PC-9 (cell line): ENCODE measurements around the gene SSC5D. TPM values are rescaled to one million over a fixed set of nuclear protein-coding genes. Genes with fewer than 3 reads are reported as not detected.

Experiments used
- BruUV-seq: library from RNA; stranded (reverse); fragments of 400-500 nt; replicated peaks from 2 replicates; lab custom pipeline; 2021; lab: Mats Ljungman, UMichigan
- CTCF ChIA-PET: fragments of 300-600 bp; sonication (Branson Sonifier 250); formaldehyde crosslinking; loops from one replicate; lab custom pipeline; 2022; ENCODE audit warnings: antibody characterized with exemption; lab: Charles Lee
- POLR2A ChIA-PET: fragments of 300-600 bp; sonication (Branson Sonifier 250); formaldehyde crosslinking; loops from one replicate; lab custom pipeline; 2022; ENCODE audit warnings: antibody characterized with exemption; ENCODE audit not compliant: unreplicated experiment; lab: Charles Lee
- DNase-seq, 2 experiments: peaks; one replicate each; pipeline versions ENCODE4 v3.0.0 to v3.0.0-alpha.2; 2015 to 2022; ENCODE audit warnings: mixed read lengths in 1 of 2
- H2AFZ ChIP-seq: fragments of 200-600 bp; sonication (generic); 2 replicates; pipeline ENCODE4 v1.8.1; 2017; ENCODE audit warnings: antibody characterized with exemption
- H3F3A ChIP-seq: fragments of 200-600 bp; sonication (generic); 2 replicates; pipeline ENCODE4 v1.8.1; 2017; ENCODE audit warnings: antibody characterized with exemption, mild to moderate bottlenecking, low read depth; ENCODE audit not compliant: insufficient read depth
- H3K27ac ChIP-seq: fragments of 200-600 bp; sonication (generic); 2 replicates; pipeline ENCODE4 v1.6.1; 2016; ENCODE audit warnings: mixed run types
- H3K27me3 ChIP-seq: fragments of 200-600 bp; sonication (generic); 2 replicates; pipeline ENCODE4 v1.6.1; 2016; ENCODE audit warnings: low read depth, mixed run types; ENCODE audit not compliant: insufficient read depth
- H3K36me3 ChIP-seq: fragments of 200-600 bp; sonication (generic); 2 replicates; pipeline ENCODE4 v1.6.1; 2016; ENCODE audit warnings: low read depth, mixed run types
- H3K4me1 ChIP-seq: fragments of 200-600 bp; sonication (generic); replicated peaks from 2 replicates; pipeline ENCODE4 v1.6.1; 2016; ENCODE audit warnings: mixed run types; ENCODE audit not compliant: insufficient read depth
- H3K4me2 ChIP-seq: fragments of 200-600 bp; sonication (generic); 2 replicates; pipeline ENCODE4 v1.6.1; 2017; ENCODE audit warnings: mixed run types
- H3K4me3 ChIP-seq: fragments of 200-600 bp; sonication (generic); 2 replicates; pipeline ENCODE4 v1.6.1; 2016; ENCODE audit warnings: mixed run types
- H3K79me2 ChIP-seq: fragments of 200-600 bp; sonication (generic); 2 replicates; pipeline ENCODE4 v1.6.1; 2017; ENCODE audit warnings: low read depth, mixed run types
- H3K9me2 ChIP-seq: fragments of 200-600 bp; sonication (generic); 2 replicates; pipeline ENCODE4 v1.8.1; 2017; ENCODE audit warnings: mild to moderate bottlenecking; ENCODE audit not compliant: insufficient read depth
- H3K9me3 ChIP-seq: fragments of 200-600 bp; sonication (generic); 2 replicates; pipeline ENCODE4 v1.8.1; 2016; ENCODE audit warnings: low read depth; ENCODE audit not compliant: insufficient read depth
- H4K20me1 ChIP-seq: fragments of 200-600 bp; sonication (generic); 2 replicates; pipeline ENCODE4 v1.8.1; 2017; ENCODE audit not compliant: insufficient read depth
- CTCF ChIP-seq: fragments of 200-600 bp; sonication (generic); conservative IDR thresholded peaks from 2 replicates; pipeline ENCODE4 v1.6.1; 2017; ENCODE audit warnings: mixed run types, antibody characterized with exemption, mild to moderate bottlenecking, moderate library complexity
- EZH2 ChIP-seq: fragments of 200-600 bp; sonication (generic); IDR thresholded peaks from 2 replicates; pipeline ENCODE4 v1.8.0; 2017; ENCODE audit warnings: antibody characterized with exemption, low read depth
- intact Hi-C: fragments of 100-400 bp; cut with micrococcal nuclease; formaldehyde crosslinking; loops from one replicate; pipeline ENCODE4 v1.10.0; 2022; ENCODE audit not compliant: unreplicated experiment
- total RNA-seq: library from RNA; stranded (reverse); gene quantifications from 2 replicates; pipeline ENCODE4 v1.2.3, GENCODE V29; 2021

Gene SSC5D
- total RNA-seq, 1 experiment from 2014 or later = 3.9 TPM

GRCh38 chr19:55543567-55543966 lies 55.3 kb downstream of the SSC5D start:
- DNase-seq = no peak
- CTCF ChIA-PET = interaction anchor here (0.6 kb wide), 1 partner anchor 17 kb away, joined by 7 read pairs; no protein-coding TSS in a partner anchor
- peaks cover 52% of the 10 kb centered on the region for H3K4me1 ChIP-seq
- intact Hi-C loops = no loop called here
- peak overlapping the region; percentile 77; the same call in 1 of the 2 replicates for H3K4me2 ChIP-seq
- BruUV-seq = no TSS peak
- H3K27ac ChIP-seq = no peak overlapping the region
- POLR2A ChIA-PET = no interaction called here
- no peaks in the 10 kb centered on the region for H4K20me1 ChIP-seq
- H2AFZ ChIP-seq = no peak overlapping the region
- no peaks in the 10 kb centered on the region for H3K36me3 ChIP-seq
- no peak overlapping the region for H3K4me3 ChIP-seq
- no peaks in the 10 kb centered on the region for H3K27me3 ChIP-seq
- no peaks in the 10 kb centered on the region for H3K9me2 ChIP-seq
- H3K79me2 ChIP-seq = peaks cover 7% of the 10 kb centered on the region; the same call in 1 of the 2 replicates
- TF ChIP-seq CTCF = no peak
- TF ChIP-seq EZH2 = no peak
- no peaks in the 10 kb centered on the region for H3K9me3 ChIP-seq
- peaks cover 54% of the 10 kb centered on the region for H3F3A ChIP-seq

GRCh38 chr19:55544014-55544413 lies 55.8 kb downstream of the SSC5D start:
- intact Hi-C loops = no loop called here
- peak overlapping the region; percentile 77 for H3K4me2 ChIP-seq
- TF ChIP-seq EZH2 = no peak
- TF ChIP-seq CTCF = no peak
- H4K20me1 ChIP-seq = no peaks in the 10 kb centered on the region
- CTCF ChIA-PET = interaction anchor here (0.6 to 0.7 kb wide), 2 partner anchors 18 to 55 kb away, joined by 3 to 7 read pairs; partner anchors contain the start of gene FIZ1
- peaks cover 7% of the 10 kb centered on the region; the same call in 1 of the 2 replicates for H3K79me2 ChIP-seq
- H3K36me3 ChIP-seq = no peaks in the 10 kb centered on the region
- H3K4me1 ChIP-seq = peaks cover 56% of the 10 kb centered on the region
- no peak overlapping the region; the same call in 1 of the 2 replicates for H3K4me3 ChIP-seq
- BruUV-seq = TSS peak; percentile 4
- H2AFZ ChIP-seq = no peak overlapping the region
- POLR2A ChIA-PET = no interaction called here
- no peak overlapping the region for H3K27ac ChIP-seq
- no peak for DNase-seq
- peaks cover 56% of the 10 kb centered on the region for H3F3A ChIP-seq
- no peaks in the 10 kb centered on the region for H3K27me3 ChIP-seq
- H3K9me3 ChIP-seq = no peaks in the 10 kb centered on the region
- H3K9me2 ChIP-seq = no peaks in the 10 kb centered on the region

GRCh38 chr19:55544776-55545439 lies 56.7 kb downstream of the SSC5D start:
- BruUV-seq = no TSS peak
- no peak for TF ChIP-seq EZH2
- TF ChIP-seq CTCF = no peak
- CTCF ChIA-PET = interaction anchor here (0.7 kb wide), 1 partner anchor 54 kb away, joined by 3 read pairs; the partner anchor contains the start of gene FIZ1
- H3K4me1 ChIP-seq = peaks cover 64% of the 10 kb centered on the region
- intact Hi-C loops = loop anchor here (5.0 kb wide), 1 partner anchor 68 kb away; the partner anchor contains the start of gene ZNF628
- no peaks in the 10 kb centered on the region for H4K20me1 ChIP-seq
- peak overlapping the region; percentile 96 for H3K27ac ChIP-seq
- no peaks in the 10 kb centered on the region for H3K27me3 ChIP-seq
- DNase-seq = peak; percentile 72 to 76
- H3K4me3 ChIP-seq = peak overlapping the region; percentile 36; the same call in 1 of the 2 replicates
- H3K9me2 ChIP-seq = no peaks in the 10 kb centered on the region
- POLR2A ChIA-PET = interaction anchor here (0.5 to 0.6 kb wide), 2 partner anchors 17 to 1982 kb away, joined by 3 to 4 read pairs; no protein-coding TSS in a partner anchor
- H3K36me3 ChIP-seq = no peaks in the 10 kb centered on the region
- peak overlapping the region; percentile 77 for H3K4me2 ChIP-seq
- H2AFZ ChIP-seq = peak overlapping the region; percentile 79
- H3K9me3 ChIP-seq = no peaks in the 10 kb centered on the region
- peaks cover 55% of the 10 kb centered on the region for H3F3A ChIP-seq
- peaks cover 7% of the 10 kb centered on the region; the same call in 1 of the 2 replicates for H3K79me2 ChIP-seq
